Lung (tissue), 16 donors: Measurements from ENCODE around the gene MRPS17. TPM values are rescaled to one million over a fixed set of nuclear protein-coding genes. Genes with fewer than 3 reads are reported as not detected.

Experiments used
- ATAC-seq: fragments of 200-7000 bp; cut with Tn5 transposase; one replicate; pipeline ENCODE4 v1.9.1; 2020; ENCODE audit warnings: moderate number of reproducible peaks; ENCODE audit not compliant: insufficient read depth, low FRiP score
- DNase-seq, 3 donors: peaks; one replicate each; pipeline ENCODE4 v3.0.0-alpha.2; 2013 to 2017
- H3K27ac ChIP-seq, 2 donors: one replicate each; pipeline ENCODE4 v1.5.1; 2013; ENCODE audit warnings: mild to moderate bottlenecking in 2 of 2, moderate library complexity in 2 of 2, control low read depth in 1 of 2, inconsistent platforms in 1 of 2, low read depth in 1 of 2, low read length in 1 of 2
- H3K27me3 ChIP-seq, 3 donors: one replicate each; pipeline ENCODE4 v1.5.1; 2013; ENCODE audit warnings: low read length in 2 of 3; ENCODE audit not compliant: control insufficient read depth in 3 of 3, insufficient read depth in 3 of 3
- H3K36me3 ChIP-seq, 4 donors: one replicate each; pipeline ENCODE4 v1.5.1; 2013; ENCODE audit warnings: low read length in 4 of 4, mild to moderate bottlenecking in 1 of 4, moderate library complexity in 1 of 4; ENCODE audit not compliant: control insufficient read depth in 4 of 4, insufficient read depth in 4 of 4
- H3K4me1 ChIP-seq, 5 donors: one replicate each; pipeline ENCODE4 v1.5.1; 2013; ENCODE audit warnings: low read length in 5 of 5, mild to moderate bottlenecking in 2 of 5, moderate library complexity in 1 of 5; ENCODE audit not compliant: control insufficient read depth in 5 of 5, insufficient read depth in 5 of 5
- H3K4me3 ChIP-seq: one replicate; pipeline ENCODE4 v1.5.1; 2013; ENCODE audit warnings: mild to moderate bottlenecking, control low read depth, moderate library complexity
- H3K9ac ChIP-seq, 2 donors: one replicate each; pipeline ENCODE4 v1.5.1; 2013; ENCODE audit warnings: low read length in 2 of 2, control low read depth in 1 of 2; ENCODE audit not compliant: insufficient read depth in 1 of 2
- H3K9me3 ChIP-seq, 4 donors: one replicate each; pipeline ENCODE4 v1.5.1; 2013; ENCODE audit warnings: low read length in 3 of 4, mild to moderate bottlenecking in 1 of 4, moderate library complexity in 1 of 4; ENCODE audit not compliant: control insufficient read depth in 4 of 4, insufficient read depth in 3 of 4
- WGBS, 2 donors: extraction: QIAGEN DNeasy Blood & Tissue Kit; methylation state at CpG; one replicate each; pipeline ENCODE4 v1.1.7; 2013; 5-methylcytosine and 5-hydroxymethylcytosine counted together
- long read RNA-seq, 5 donors: transcript quantifications; one replicate each; lab custom pipeline, GENCODE V29; 2026
- polyA plus RNA-seq, 2 donors: library from polyadenylated mRNA; stranded (reverse); fragments of 200-250 nt; gene quantifications; one replicate each; pipeline ENCODE4 v1.2.1, GENCODE V29; 2013
- total RNA-seq, 2 donors: library from RNA; depleted of rRNA in 1 of 2; stranded (reverse); fragments of >200 nt in 1 of 2; gene quantifications; one replicate each; pipeline ENCODE4 v1.2.1, GENCODE V29; 2014 to 2021
- TF ChIP-seq, protein P1 (sequence below): IDR thresholded peaks from 2 replicates; pipeline ENCODE4 v1.5.1; 2012; ENCODE audit warnings: mild to moderate bottlenecking; ENCODE audit errors: control extremely low read depth, extremely low read depth
- donor health status: control.
- donor health status: control.
- donor health status: Bipolar disorder and iron deficiency.
- donor health status: healthy.
- donor health status: DM: yes; HTN: yes; CAD: no.

MRPS17 gene
- total RNA-seq (10 to 100 TPM in 1 of 2 donors, 1 to 10 TPM in 1; 6.4 to 12.7 TPM), polyA plus RNA-seq (10 to 100 TPM; 12.4 to 14.8 TPM)
- long read RNA-seq, donor 1, transcript MRPS17-201 (3 exons, 1,845 nt): major isoform, 20 of 20 reads
- long read RNA-seq, donor 1, partial matches to known transcripts: 0 of 20 reads
- long read RNA-seq, donor 1, other reads (novel, unspliced or antisense): 0 of 20 reads
- long read RNA-seq, donor 2, transcript MRPS17-201 (3 exons, 1,845 nt): major isoform, 10 of 10 reads
- long read RNA-seq, donor 2, partial matches to known transcripts: 0 of 10 reads
- long read RNA-seq, donor 2, other reads (novel, unspliced or antisense): 0 of 10 reads
- long read RNA-seq, donor 3, transcript MRPS17-201 (3 exons, 1,845 nt): major isoform, 9 of 9 reads
- long read RNA-seq, donor 3, partial matches to known transcripts: 0 of 9 reads
- long read RNA-seq, donor 3, other reads (novel, unspliced or antisense): 0 of 9 reads
- long read RNA-seq, donor 4, transcript MRPS17-201 (3 exons, 1,845 nt): major isoform, 9 of 9 reads
- long read RNA-seq, donor 4, partial matches to known transcripts: 0 of 9 reads
- long read RNA-seq, donor 4, other reads (novel, unspliced or antisense): 0 of 9 reads
- long read RNA-seq, donor 5, transcript MRPS17-201 (3 exons, 1,845 nt): major isoform, 20 of 20 reads
- long read RNA-seq, donor 5, partial matches to known transcripts: 0 of 20 reads
- long read RNA-seq, donor 5, other reads (novel, unspliced or antisense): 0 of 20 reads

DNA sequence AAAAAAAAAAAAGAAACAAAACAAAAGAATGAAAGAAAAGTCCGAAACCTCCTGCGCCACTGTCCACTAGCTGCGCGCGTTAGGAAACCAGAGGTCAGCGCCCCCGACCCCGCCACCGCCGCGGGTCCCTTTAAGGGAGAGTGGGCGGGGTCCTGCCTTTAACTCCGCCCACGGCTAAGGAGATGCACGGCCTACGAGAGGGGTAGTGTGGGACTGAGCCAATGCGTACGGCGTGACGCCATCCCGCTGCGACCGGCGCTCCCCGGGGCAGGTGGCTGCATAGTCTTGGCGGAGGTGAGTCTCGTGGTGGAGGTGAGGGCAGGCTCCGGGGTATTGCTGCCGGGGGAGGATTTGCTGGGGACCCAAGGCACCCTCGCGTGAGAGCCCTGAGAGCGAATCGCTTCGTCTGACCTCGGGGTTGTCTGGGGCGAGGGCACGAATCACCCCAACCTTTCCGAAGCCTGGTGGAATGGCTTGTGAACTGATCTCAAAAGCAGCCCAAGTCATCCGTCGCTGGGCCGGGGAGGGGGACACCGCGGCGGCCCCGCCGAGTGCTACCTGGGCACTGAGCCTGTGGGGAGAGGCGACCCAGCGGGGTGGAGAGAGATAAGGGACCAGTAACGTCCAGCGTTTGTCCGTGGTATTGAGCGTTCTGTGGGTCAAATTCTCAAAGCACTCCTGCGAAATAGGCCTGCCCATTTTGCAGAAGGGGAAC is at the start of gene MRPS17:
Gene MRPS17 (plus strand): TSS at position 241 of the 715 bp plus-strand sequence. CDS start 1,319 bp downstream, outside the sequence.
- Histone ChIP-seq H3K9me3 (no peaks in the 10 kb centered on the region), H3K27me3 (no peaks in the 10 kb centered on the region), H3K4me3 (peak within 1 kb of the TSS; percentile 65), H3K27ac (peak within 1 kb of the TSS; percentile 71 to 76), H3K9ac (peak within 1 kb of the TSS; percentile 50 to 96), H3K4me1 (no peaks in the 10 kb centered on the region), H3K36me3 (peaks cover 0 to 8% (median 4%) of the 10 kb centered on the region in 4 donors)
- ATAC-seq (peak; percentile 100), DNase-seq (peak; percentile 87 to 93 (median 91))
- TF ChIP-seq, protein P1, sequence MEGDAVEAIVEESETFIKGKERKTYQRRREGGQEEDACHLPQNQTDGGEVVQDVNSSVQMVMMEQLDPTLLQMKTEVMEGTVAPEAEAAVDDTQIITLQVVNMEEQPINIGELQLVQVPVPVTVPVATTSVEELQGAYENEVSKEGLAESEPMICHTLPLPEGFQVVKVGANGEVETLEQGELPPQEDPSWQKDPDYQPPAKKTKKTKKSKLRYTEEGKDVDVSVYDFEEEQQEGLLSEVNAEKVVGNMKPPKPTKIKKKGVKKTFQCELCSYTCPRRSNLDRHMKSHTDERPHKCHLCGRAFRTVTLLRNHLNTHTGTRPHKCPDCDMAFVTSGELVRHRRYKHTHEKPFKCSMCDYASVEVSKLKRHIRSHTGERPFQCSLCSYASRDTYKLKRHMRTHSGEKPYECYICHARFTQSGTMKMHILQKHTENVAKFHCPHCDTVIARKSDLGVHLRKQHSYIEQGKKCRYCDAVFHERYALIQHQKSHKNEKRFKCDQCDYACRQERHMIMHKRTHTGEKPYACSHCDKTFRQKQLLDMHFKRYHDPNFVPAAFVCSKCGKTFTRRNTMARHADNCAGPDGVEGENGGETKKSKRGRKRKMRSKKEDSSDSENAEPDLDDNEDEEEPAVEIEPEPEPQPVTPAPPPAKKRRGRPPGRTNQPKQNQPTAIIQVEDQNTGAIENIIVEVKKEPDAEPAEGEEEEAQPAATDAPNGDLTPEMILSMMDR: peak; percentile 7
- 0 to 1% methylated on average over 53 of the region's 53 CpGs for WGBS, 2 donors

- ATAC-seq (no peak), DNase-seq (no peak)
- H3K27me3 ChIP-seq: no peaks in the 10 kb centered on the region
- no peak overlapping the region for H3K9ac ChIP-seq
- no peak overlapping the region for H3K4me3 ChIP-seq
- no peak overlapping the region for H3K27ac ChIP-seq
- peaks cover 0 to 8% (median 2%) of the 10 kb centered on the region in 4 donors for H3K9me3 ChIP-seq
- WGBS, 2 donors: 80 to 93% methylated on average over 2 to 8 of the region's 8 CpGs
- H3K4me1 ChIP-seq: no peaks in the 10 kb centered on the region
- TF ChIP-seq, protein P1: no peak
- peaks cover 0 to 12% (median 8%) of the 10 kb centered on the region in 4 donors for H3K36me3 ChIP-seq
These were observed 47.5 kb upstream of the MRPS17 start for GRCh38 chr7:55903985-55904759.

- ATAC-seq: no peak
- WGBS, 2 donors: 55 to 70% methylated on average over 3 of the region's 3 CpGs
- TF ChIP-seq, protein P1: no peak
- Histone ChIP-seq H3K36me3 (peaks cover 4 to 24% (median 14%) of the 10 kb centered on the region in 4 donors), H3K4me3 (no peak overlapping the region), H3K9me3 (no peaks in the 10 kb centered on the region), H3K27me3 (no peaks in the 10 kb centered on the region), H3K9ac (no peak overlapping the region), H3K4me1 (peaks cover 0 to 3% (median 0%) of the 10 kb centered on the region in 5 donors), H3K27ac (no peak overlapping the region)
- DNase-seq: no peak
These were observed 38.9 kb upstream of the MRPS17 start for GRCh38 chr7:55912748-55913158.
